B cell (primary cell): ENCODE results near the gene GATAD2B. TPM values are rescaled to one million over a fixed set of nuclear protein-coding genes. Genes with fewer than 3 reads are reported as not detected.
A peak's percentile ranks its signal among the peaks of the same experiment; 100 is the strongest.

Experiments
- ATAC-seq: fragments of 200-7000 bp; cut with Tn5 transposase; one replicate; pipeline ENCODE4 v1.10.0; 2021; ENCODE audit warnings: low read depth, mild to moderate bottlenecking, moderate number of reproducible peaks, moderate library complexity
- CTCF ChIA-PET: fragments of 350-600 bp; sonication (Branson Sonifier 250); formaldehyde crosslinking; loops from one replicate; lab custom pipeline; 2021; ENCODE audit warnings: antibody characterized with exemption, inconsistent platforms; lab: Charles Lee
- POLR2A ChIA-PET: fragments of 350-600 bp; sonication (Branson Sonifier 250); formaldehyde crosslinking; loops from one replicate; lab custom pipeline; 2021; ENCODE audit warnings: antibody characterized with exemption; lab: Charles Lee
- DNase-seq: peaks from one replicate; pipeline ENCODE4 v3.0.0; 2013
- H2AFZ ChIP-seq: 2 replicates; pipeline ENCODE4 v1.6.1; 2012; ENCODE audit warnings: mild to moderate bottlenecking, low read depth, low read length; ENCODE audit not compliant: insufficient read depth, poor library complexity, severe bottlenecking
- H3K27ac ChIP-seq, 2 donors: 1 replicate in 1 of 2; 2 replicates in 1 of 2; pipeline ENCODE4 v1.5.1; 2012 to 2013; ENCODE audit warnings: low read length in 2 of 2, mild to moderate bottlenecking in 2 of 2, moderate library complexity in 1 of 2
- H3K27me3 ChIP-seq, 4 experiments: fragments of 200-600 bp in 1 of 4; sonication (generic) in 1 of 4; replicated peaks in 1 of 4; 1 replicate in 2 of 4; 2 replicates in 2 of 4; pipeline versions ENCODE4 v1.6.1 to v1.7.0; 2013 to 2016; ENCODE audit warnings: low read length in 3 of 4, mild to moderate bottlenecking in 2 of 4, mixed read lengths in 1 of 4, moderate library complexity in 1 of 4; ENCODE audit not compliant: insufficient read depth in 4 of 4, control insufficient read depth in 3 of 4; ENCODE audit errors: control extremely low read depth in 1 of 4
- H3K36me3 ChIP-seq, 2 experiments: replicated peaks in 1 of 2; 1 replicate in 1 of 2; 2 replicates in 1 of 2; pipeline versions ENCODE4 v1.6.1 to v1.7.1; 2013; ENCODE audit warnings: low read length in 1 of 2; ENCODE audit not compliant: insufficient read depth in 2 of 2, control insufficient read depth in 1 of 2; ENCODE audit errors: control extremely low read depth in 1 of 2, extremely low read depth in 1 of 2
- H3K4me1 ChIP-seq, 2 donors: fragments of 200-600 bp in 1 of 2; sonication (generic) in 1 of 2; 1 replicate in 1 of 2; 2 replicates in 1 of 2; pipeline versions ENCODE4 v1.5.1 to v1.6.1; 2013 to 2017; ENCODE audit warnings: low read length in 2 of 2; ENCODE audit not compliant: control insufficient read depth in 2 of 2, insufficient read depth in 2 of 2
- H3K4me2 ChIP-seq: replicated peaks from 2 replicates; pipeline ENCODE3; 2012; ENCODE audit warnings: mild to moderate bottlenecking, low read depth, low read length; ENCODE audit not compliant: poor library complexity, severe bottlenecking
- H3K4me3 ChIP-seq, 5 experiments: fragments of 200-600 bp in 1 of 5; sonication (generic) in 1 of 5; 1 replicate in 3 of 5; 2 replicates in 2 of 5; pipeline versions ENCODE4 v1.5.1 to v1.7.0; 2011 to 2016; ENCODE audit warnings: low read length in 4 of 5, mild to moderate bottlenecking in 4 of 5, low read depth in 2 of 5, control low read depth in 1 of 5, moderate library complexity in 1 of 5; ENCODE audit not compliant: insufficient read depth in 1 of 5; ENCODE audit errors: control extremely low read depth in 1 of 5, extremely low read depth in 1 of 5
- H3K79me2 ChIP-seq: fragments of 200-600 bp; sonication (generic); one replicate; pipeline ENCODE4 v1.6.0; 2016; ENCODE audit warnings: low read length; ENCODE audit not compliant: control insufficient read depth, insufficient read depth
- H3K9ac ChIP-seq: fragments of 200-600 bp; sonication (generic); 2 replicates; pipeline ENCODE4 v1.6.1; 2017; ENCODE audit warnings: mild to moderate bottlenecking, low read length, moderate library complexity
- H3K9me3 ChIP-seq, 3 donors: one replicate each; pipeline versions ENCODE4 v1.6.1 to v1.7.1; 2013; ENCODE audit warnings: low read length in 2 of 3; ENCODE audit not compliant: control insufficient read depth in 2 of 3, insufficient read depth in 1 of 3; ENCODE audit errors: control extremely low read depth in 1 of 3
- H4K20me1 ChIP-seq: 2 replicates; pipeline ENCODE4 v1.6.0; 2012; ENCODE audit warnings: mild to moderate bottlenecking, low read length; ENCODE audit not compliant: insufficient read depth, control insufficient read depth, poor library complexity, severe bottlenecking
- H3K27ac Mint-ChIP-seq: one replicate; pipeline ENCODE4 v1.8.0; 2021; ENCODE audit warnings: mixed read lengths
- H3K27me3 Mint-ChIP-seq: one replicate; pipeline ENCODE4 v1.8.0; 2021; ENCODE audit warnings: mixed read lengths
- H3K4me1 Mint-ChIP-seq: one replicate; pipeline ENCODE4 v1.8.0; 2021; ENCODE audit warnings: mixed read lengths
- H3K4me3 Mint-ChIP-seq: one replicate; pipeline ENCODE4 v1.8.0; 2021; ENCODE audit warnings: mixed read lengths
- H3K9me3 Mint-ChIP-seq: one replicate; pipeline ENCODE4 v1.8.0; 2022; ENCODE audit warnings: mixed read lengths; ENCODE audit not compliant: insufficient read depth
- CTCF ChIP-seq: fragments of 200-600 bp; IDR thresholded peaks from one replicate; pipeline ENCODE4 v1.8.0; 2022; ENCODE audit warnings: antibody characterized with exemption, mild to moderate bottlenecking
- EZH2 ChIP-seq: IDR thresholded peaks from 2 replicates; pipeline ENCODE4 v1.6.1; 2012; ENCODE audit warnings: borderline replicate concordance, low read depth, mild to moderate bottlenecking, moderate library complexity, low read length; ENCODE audit not compliant: insufficient read depth, poor library complexity, severe bottlenecking
- WGBS: methylation state at CpG from one replicate; pipeline ENCODE4 v1.1.5; 2013; ENCODE audit warnings: missing lambda C conversion rate; ENCODE audit not compliant: insufficient coverage; 5-methylcytosine and 5-hydroxymethylcytosine counted together
- intact Hi-C: fragments of 100-400 bp; cut with micrococcal nuclease; formaldehyde crosslinking; loops from one replicate; pipeline ENCODE4 v1.10.0; 2022
- polyA plus RNA-seq: library from polyadenylated mRNA; depleted of rRNA; stranded (reverse); fragments of >200 nt; gene quantifications from 2 replicates; pipeline ENCODE4 v1.2.3, GENCODE V29; 2012
- total RNA-seq, 2 donors: library from RNA; stranded (reverse); fragments of 120-200 nt in 1 of 2; gene quantifications; 1 replicate in 1 of 2; 2 replicates in 1 of 2; pipeline versions ENCODE4 v1.2.3 to v1.2.4, GENCODE V29; 2013 to 2022

GATAD2B gene
- total and polyA plus RNA-seq, 2 donors (not counting 1 experiment from before 2014, with no cell fraction given) = 16.7 to 105 TPM

- H3K27me3 ChIP-seq = no peaks in the 10 kb centered on the region
- no peaks in the 10 kb centered on the region for H3K36me3 ChIP-seq
- peaks cover 9% of the 10 kb centered on the region for H4K20me1 ChIP-seq
- H2AFZ ChIP-seq = no peak overlapping the region
- Mint-ChIP-seq H3K27me3 (no peaks in the 10 kb centered on the region), H3K4me1 (peaks cover 23% of the 10 kb centered on the region), H3K4me3 (no peak overlapping the region), H3K27ac (no peak overlapping the region), H3K9me3 (no peaks in the 10 kb centered on the region)
- DNase-seq (peak; percentile 12), ATAC-seq (no peak)
- H3K27ac ChIP-seq = no peak overlapping the region
- peaks cover 12 to 28% of the 10 kb centered on the region in 2 donors for H3K4me1 ChIP-seq
- H3K4me3 ChIP-seq = no peak overlapping the region
- H3K9me3 ChIP-seq = no peaks in the 10 kb centered on the region
- WGBS = 93% methylated on average over 3 of the region's 4 CpGs
- peaks cover 6% of the 10 kb centered on the region for H3K79me2 ChIP-seq
- no peak overlapping the region for H3K9ac ChIP-seq
- H3K4me2 ChIP-seq = no peak overlapping the region
- POLR2A ChIA-PET = no interaction called here
- no peak for TF ChIP-seq EZH2
- TF ChIP-seq CTCF = no peak
- intact Hi-C loops = loop anchor here (5.0 kb wide), 1 partner anchor 402 kb away; no protein-coding TSS in a partner anchor
- CTCF ChIA-PET = interaction anchor here (1.4 kb wide), 1 partner anchor 206 kb away, joined by 3 read pairs; the partner anchor contains the start of gene RAB13
Measured at GRCh38 chr1:153780551-153780950, 142.2 kb downstream of the GATAD2B start.

DNA sequence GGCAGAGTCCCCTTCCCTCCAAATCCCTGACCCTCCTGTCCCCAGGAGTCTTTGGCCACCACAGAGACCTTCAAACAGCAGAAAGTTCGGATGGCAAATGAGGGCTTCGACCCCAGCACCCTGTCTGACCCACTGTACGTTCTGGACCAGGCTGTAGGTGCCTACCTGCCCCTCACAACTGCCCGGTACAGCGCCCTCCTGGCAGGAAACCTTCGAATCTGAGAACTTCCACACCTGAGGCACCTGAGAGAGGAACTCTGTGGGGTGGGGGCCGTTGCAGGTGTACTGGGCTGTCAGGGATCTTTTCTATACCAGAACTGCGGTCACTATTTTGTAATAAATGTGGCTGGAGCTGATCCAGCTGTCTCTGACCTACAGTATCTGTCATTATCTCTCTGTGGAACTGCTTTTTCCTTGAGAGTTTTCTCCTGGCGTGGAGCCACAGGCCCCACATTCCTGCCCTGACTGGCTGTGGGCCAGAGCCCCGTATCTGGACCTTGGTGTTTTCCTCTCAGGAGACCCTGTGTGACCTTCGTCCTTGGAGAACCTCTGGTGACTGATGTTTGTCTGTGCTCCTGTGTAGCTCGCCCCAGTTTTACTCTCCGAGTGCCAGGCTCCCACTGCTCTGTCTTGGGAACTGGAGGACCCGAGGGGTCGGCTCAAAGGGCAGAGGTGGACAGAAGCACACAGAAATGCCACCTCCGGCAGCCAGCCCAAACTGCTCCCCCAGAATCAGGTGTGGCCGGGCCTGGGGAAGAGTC is 142.8 kb downstream of the GATAD2B start:
- DNase-seq (no peak), ATAC-seq (no peak)
- intact Hi-C loops = loop anchor here (5.0 kb wide), 1 partner anchor 402 kb away; no protein-coding TSS in a partner anchor
- Histone ChIP-seq H4K20me1 (peaks cover 9% of the 10 kb centered on the region), H3K4me3 (no peak overlapping the region), H2AFZ (no peak overlapping the region), H3K36me3 (no peaks in the 10 kb centered on the region), H3K27ac (no peak overlapping the region), H3K4me1 (peaks cover 16 to 26% of the 10 kb centered on the region in 2 donors), H3K9ac (no peak overlapping the region), H3K79me2 (peaks cover 6% of the 10 kb centered on the region), H3K4me2 (no peak overlapping the region), H3K27me3 (no peaks in the 10 kb centered on the region), H3K9me3 (no peaks in the 10 kb centered on the region)
- H3K27ac Mint-ChIP-seq = no peak overlapping the region
- no peak overlapping the region for H3K4me3 Mint-ChIP-seq
- TF ChIP-seq CTCF (no peak), EZH2 (no peak)
- CTCF ChIA-PET = interaction anchor here (1.4 kb wide), 1 partner anchor 207 kb away, joined by 3 read pairs; the partner anchor contains the start of gene RAB13
- POLR2A ChIA-PET = no interaction called here
- H3K9me3 Mint-ChIP-seq = no peaks in the 10 kb centered on the region
- no peaks in the 10 kb centered on the region for H3K27me3 Mint-ChIP-seq
- peaks cover 21% of the 10 kb centered on the region for H3K4me1 Mint-ChIP-seq
- 88% methylated on average over 15 of the region's 17 CpGs for WGBS
